Astrocyte (in vitro differentiated cells and primary cell): ENCODE data around the gene EPAS1.

Source experiments
- CTCF ChIP-seq: IDR thresholded peaks from 2 replicates; pipeline ENCODE4 v1.5.1; 2011; ENCODE audit warnings: low read depth, mild to moderate bottlenecking, inconsistent platforms, low read length, moderate library complexity; ENCODE audit not compliant: insufficient read depth
- EZH2 ChIP-seq: IDR thresholded peaks from 2 replicates; pipeline ENCODE4 v1.6.1; 2012; ENCODE audit warnings: mild to moderate bottlenecking, low read length, inconsistent platforms; ENCODE audit not compliant: insufficient read depth

DNA sequence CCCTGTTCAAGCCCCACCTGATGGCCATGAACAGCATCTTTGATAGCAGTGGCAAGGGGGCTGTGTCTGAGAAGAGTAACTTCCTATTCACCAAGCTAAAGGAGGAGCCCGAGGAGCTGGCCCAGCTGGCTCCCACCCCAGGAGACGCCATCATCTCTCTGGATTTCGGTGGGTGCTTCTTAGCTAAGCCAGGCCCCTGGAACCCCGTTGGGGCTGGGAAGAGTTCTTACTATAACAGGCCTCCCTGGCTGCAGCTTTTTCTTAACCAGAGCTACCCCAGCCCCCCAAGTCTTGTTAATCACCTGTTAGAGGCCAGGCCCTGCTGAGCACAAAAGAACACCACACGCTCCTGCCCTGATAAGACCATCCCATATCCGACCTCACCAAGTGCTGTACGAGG lies 79.4 kb downstream of the EPAS1 start:
- TF ChIP-seq CTCF (no peak), EZH2 (no peak)
